ENCODE measurements around the gene KCNQ1OT1. TPM values are rescaled to one million over a fixed set of nuclear protein-coding genes. Genes with fewer than 3 reads are reported as not detected.

The KCNQ1OT1 gene
- total and polyA plus RNA-seq, 9 of the 15 experiments (the other 6 are each of a cell fraction or from before 2014, with no cell fraction given): 0.04 to 2.3 (median 0.74) TPM

- TF ChIP-seq, protein P1, sequence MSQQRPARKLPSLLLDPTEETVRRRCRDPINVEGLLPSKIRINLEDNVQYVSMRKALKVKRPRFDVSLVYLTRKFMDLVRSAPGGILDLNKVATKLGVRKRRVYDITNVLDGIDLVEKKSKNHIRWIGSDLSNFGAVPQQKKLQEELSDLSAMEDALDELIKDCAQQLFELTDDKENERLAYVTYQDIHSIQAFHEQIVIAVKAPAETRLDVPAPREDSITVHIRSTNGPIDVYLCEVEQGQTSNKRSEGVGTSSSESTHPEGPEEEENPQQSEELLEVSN (IDR thresholded peaks at IDR 0.05; ENCODE audit: borderline replicate concordance in 1 of 2, extremely low read depth in 1 of 2, insufficient read depth in 1 of 2, insufficient read length in 1 of 2, low read depth in 1 of 2, low read length in 1 of 2, poor library complexity in 1 of 2, severe bottlenecking in 1 of 2): peak in 1 of 2 experiments; percentile 61
- TF ChIP-seq ZC3H4 (CRISPR knock-in tag; IDR thresholded peaks at IDR 0.05; ENCODE audit: borderline replicate concordance): peak; percentile 52; the same call in 1 of the 2 replicates
- no peak for TF ChIP-seq SNRNP70 (optimal IDR thresholded peaks at IDR 0.05; ENCODE audit: low read depth, low read length)
- TF ChIP-seq, protein P2, sequence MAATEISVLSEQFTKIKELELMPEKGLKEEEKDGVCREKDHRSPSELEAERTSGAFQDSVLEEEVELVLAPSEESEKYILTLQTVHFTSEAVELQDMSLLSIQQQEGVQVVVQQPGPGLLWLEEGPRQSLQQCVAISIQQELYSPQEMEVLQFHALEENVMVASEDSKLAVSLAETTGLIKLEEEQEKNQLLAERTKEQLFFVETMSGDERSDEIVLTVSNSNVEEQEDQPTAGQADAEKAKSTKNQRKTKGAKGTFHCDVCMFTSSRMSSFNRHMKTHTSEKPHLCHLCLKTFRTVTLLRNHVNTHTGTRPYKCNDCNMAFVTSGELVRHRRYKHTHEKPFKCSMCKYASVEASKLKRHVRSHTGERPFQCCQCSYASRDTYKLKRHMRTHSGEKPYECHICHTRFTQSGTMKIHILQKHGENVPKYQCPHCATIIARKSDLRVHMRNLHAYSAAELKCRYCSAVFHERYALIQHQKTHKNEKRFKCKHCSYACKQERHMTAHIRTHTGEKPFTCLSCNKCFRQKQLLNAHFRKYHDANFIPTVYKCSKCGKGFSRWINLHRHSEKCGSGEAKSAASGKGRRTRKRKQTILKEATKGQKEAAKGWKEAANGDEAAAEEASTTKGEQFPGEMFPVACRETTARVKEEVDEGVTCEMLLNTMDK (IDR thresholded peaks at IDR 0.05; ENCODE audit: borderline replicate concordance, insufficient read depth, low read depth, low read length, poor library complexity, severe bottlenecking): no peak
- TF ChIP-seq SMARCA5 (IDR thresholded peaks at IDR 0.05): no peak
- TF ChIP-seq SAFB (IDR thresholded peaks at IDR 0.05; ENCODE audit: borderline replicate concordance, low read depth, low read length): peak; percentile 74
- no peak for TF ChIP-seq CBX2 (IDR thresholded peaks at IDR 0.05; ENCODE audit: insufficient read depth, low read length, poor library complexity, severe bottlenecking)
- TF ChIP-seq L3MBTL2 (IDR thresholded peaks at IDR 0.05): peak; percentile 63
- TF ChIP-seq IRF1 (CRISPR knock-in tag; IDR thresholded peaks at IDR 0.05; ENCODE audit: borderline replicate concordance): no peak
- TF ChIP-seq USF2 (CRISPR knock-in tag; IDR thresholded peaks at IDR 0.05): no peak
- TF ChIP-seq ETV6 (IDR thresholded peaks at IDR 0.05; ENCODE audit: borderline replicate concordance in 1 of 2, low read depth in 2 of 2, low read length in 1 of 2): no peak
- no peak for TF ChIP-seq ETV6 (CRISPR knock-in tag; IDR thresholded peaks at IDR 0.05; ENCODE audit: borderline replicate concordance)
- no peak for TF ChIP-seq LCOR (CRISPR knock-in tag; IDR thresholded peaks at IDR 0.05)
- TF ChIP-seq PURB (CRISPR knock-in tag; IDR thresholded peaks at IDR 0.05; ENCODE audit: low read depth): no peak
- TF ChIP-seq MTA3 (IDR thresholded peaks at IDR 0.05; ENCODE audit: borderline replicate concordance): no peak
- TF ChIP-seq ZBED1 (IDR thresholded peaks at IDR 0.05): no peak
- TF ChIP-seq CC2D1A (IDR thresholded peaks at IDR 0.05): no peak
- TF ChIP-seq HNRNPK (IDR thresholded peaks at IDR 0.05; ENCODE audit: low read depth, low read length, poor library complexity, severe bottlenecking): no peak
- TF ChIP-seq BCOR (IDR thresholded peaks at IDR 0.05): no peak
- no peak for TF ChIP-seq SMAD3 (CRISPR knock-in tag; conservative IDR thresholded peaks at IDR 0.05)
- no peak for TF ChIP-seq MAFK (IDR thresholded peaks at IDR 0.05; ENCODE audit: low read length)
- TF ChIP-seq ZNF311 (CRISPR knock-in tag; IDR thresholded peaks at IDR 0.05): no peak
- TF ChIP-seq GATAD2B (IDR thresholded peaks at IDR 0.05; ENCODE audit: borderline replicate concordance): no peak
- no peak for TF ChIP-seq MYC (IDR thresholded peaks at IDR 0.05; ENCODE audit: low read depth, low read length)
- no peak for TF ChIP-seq MYC (CRISPR knock-in tag; IDR thresholded peaks at IDR 0.05; ENCODE audit: borderline replicate concordance, low read depth)
Measured at GRCh38 chr11:2700415-2701211, 819 bp upstream of the KCNQ1OT1 start (continued).
